Fibroblast of mammary gland (primary cell): ENCODE results near the gene ELFN1.

Source experiments
- DNase-seq: peaks from one replicate; pipeline ENCODE4 v3.0.0-alpha.2; 2010; ENCODE audit warnings: low read depth
- H3K4me3 ChIP-seq: 2 replicates; pipeline ENCODE4 v1.5.1; 2011; ENCODE audit warnings: low read depth, mild to moderate bottlenecking, low read length, moderate library complexity; ENCODE audit not compliant: control insufficient read depth
- CTCF ChIP-seq: conservative IDR thresholded peaks from 2 replicates; pipeline ENCODE4 v1.5.1; 2011; ENCODE audit warnings: low read depth, low read length, inconsistent platforms; ENCODE audit not compliant: control insufficient read depth, insufficient read depth

ELFN1 gene

GRCh38 chr7:1705856-1706255 is 35.8 kb downstream of the ELFN1 start:
- DNase-seq, result no peak
- no peak for TF ChIP-seq CTCF
- no peak overlapping the region for H3K4me3 ChIP-seq

- TF ChIP-seq CTCF, result no peak
- no peak overlapping the region for H3K4me3 ChIP-seq
- no peak for DNase-seq
Observed at GRCh38 chr7:1706381-1706720, 36.3 kb downstream of the ELFN1 start.

GRCh38 chr7:1706721-1707613 is 36.9 kb downstream of the ELFN1 start:
- no peak for DNase-seq
- no peak overlapping the region for H3K4me3 ChIP-seq

GRCh38 chr7:1707756-1708595 is 37.9 kb downstream of the ELFN1 start:
- no peak for DNase-seq
- H3K4me3 ChIP-seq, result no peak overlapping the region
- peak; percentile 14 for TF ChIP-seq CTCF

More at GRCh38 chr7:1706721-1707613, 36.9 kb downstream of the ELFN1 start:
- no peak for TF ChIP-seq CTCF

- DNase-seq, result no peak
- H3K4me3 ChIP-seq, result no peak overlapping the region
- no peak for TF ChIP-seq CTCF
Observed at GRCh38 chr7:1708596-1709251, 38.6 kb downstream of the ELFN1 start.

- H3K4me3 ChIP-seq, result no peak overlapping the region
- no peak for TF ChIP-seq CTCF
- no peak for DNase-seq
Observed at GRCh38 chr7:1709281-1709680, 39.2 kb downstream of the ELFN1 start.
